Parathyroid adenoma (tissue), 2 donors: ENCODE results near the gene IFIT1.
A peak's percentile ranks its signal among the peaks of the same experiment; 100 is the strongest.

Experiments
- H2AFZ ChIP-seq: fragments of 300-600 bp; sonication (generic); one replicate; pipeline ENCODE4 v1.7.0; 2017; ENCODE audit warnings: antibody characterized with exemption, mild to moderate bottlenecking
- H3K27ac ChIP-seq: fragments of 300-600 bp; sonication (generic); one replicate; pipeline ENCODE4 v1.7.0; 2017
- H3K27me3 ChIP-seq: fragments of 300-600 bp; sonication (generic); one replicate; pipeline ENCODE4 v1.7.0; 2017; ENCODE audit warnings: low read length; ENCODE audit not compliant: control insufficient read depth, insufficient read depth
- H3K36me3 ChIP-seq: fragments of 300-600 bp; sonication (generic); one replicate; pipeline ENCODE4 v1.7.0; 2017; ENCODE audit warnings: low read length; ENCODE audit not compliant: control insufficient read depth, insufficient read depth
- H3K4me1 ChIP-seq: fragments of 300-600 bp; sonication (generic); one replicate; pipeline ENCODE4 v1.7.0; 2017; ENCODE audit warnings: control low read depth
- H3K4me2 ChIP-seq: fragments of 300-600 bp; sonication (generic); one replicate; pipeline ENCODE4 v1.7.0; 2017; ENCODE audit warnings: low read length
- H3K4me3 ChIP-seq: fragments of 300-600 bp; sonication (generic); one replicate; pipeline ENCODE4 v1.7.0; 2017; ENCODE audit warnings: low read depth, low read length
- H3K79me2 ChIP-seq: fragments of 300-600 bp; sonication (generic); one replicate; pipeline ENCODE4 v1.7.0; 2017; ENCODE audit warnings: control low read depth
- H3K9ac ChIP-seq: fragments of 300-600 bp; sonication (generic); one replicate; pipeline ENCODE4 v1.7.0; 2017; ENCODE audit warnings: mild to moderate bottlenecking
- H3K9me3 ChIP-seq: fragments of 300-600 bp; sonication (generic); one replicate; pipeline ENCODE4 v1.7.0; 2017; ENCODE audit warnings: low read length; ENCODE audit not compliant: control insufficient read depth
- TF ChIP-seq, protein P1 (sequence below): fragments of 300-600 bp; sonication (generic); IDR thresholded peaks from one replicate; pipeline ENCODE4 v1.7.0; 2017; ENCODE audit warnings: antibody characterized with exemption, mild to moderate bottlenecking
- donor health status: primary hyperparathyroidism.

IFIT1 gene

DNA sequence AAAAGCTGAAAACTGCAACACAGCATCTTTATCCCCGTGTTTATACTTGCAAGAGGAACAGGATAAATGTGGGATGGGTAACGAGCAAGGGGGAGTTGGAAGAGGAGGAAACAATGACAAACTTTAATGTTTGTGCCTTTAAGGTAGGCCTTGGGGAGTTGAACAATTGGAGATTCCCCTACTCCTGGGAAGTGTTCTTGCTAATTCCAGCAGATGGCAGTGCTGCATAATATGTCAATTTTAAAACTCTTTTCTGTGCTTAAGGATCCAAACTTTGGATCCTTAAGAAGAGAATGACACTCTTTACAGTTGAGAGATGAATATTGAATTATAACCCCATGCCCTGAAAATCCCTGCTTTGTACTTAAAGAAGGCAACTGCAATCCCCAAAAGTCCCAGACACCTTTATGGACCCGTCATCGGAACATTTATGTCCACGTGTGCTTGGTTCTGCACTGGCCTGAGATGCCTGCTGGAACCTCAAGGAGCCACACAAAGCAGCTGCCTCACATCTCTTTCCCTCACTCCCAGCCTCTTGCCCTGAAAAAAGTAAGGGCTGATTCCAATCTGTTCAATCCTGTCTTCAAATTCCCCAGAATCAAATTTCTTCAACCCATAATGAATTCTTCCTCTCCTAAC is 33.9 kb downstream of the IFIT1 start:
- TF ChIP-seq, protein P1, sequence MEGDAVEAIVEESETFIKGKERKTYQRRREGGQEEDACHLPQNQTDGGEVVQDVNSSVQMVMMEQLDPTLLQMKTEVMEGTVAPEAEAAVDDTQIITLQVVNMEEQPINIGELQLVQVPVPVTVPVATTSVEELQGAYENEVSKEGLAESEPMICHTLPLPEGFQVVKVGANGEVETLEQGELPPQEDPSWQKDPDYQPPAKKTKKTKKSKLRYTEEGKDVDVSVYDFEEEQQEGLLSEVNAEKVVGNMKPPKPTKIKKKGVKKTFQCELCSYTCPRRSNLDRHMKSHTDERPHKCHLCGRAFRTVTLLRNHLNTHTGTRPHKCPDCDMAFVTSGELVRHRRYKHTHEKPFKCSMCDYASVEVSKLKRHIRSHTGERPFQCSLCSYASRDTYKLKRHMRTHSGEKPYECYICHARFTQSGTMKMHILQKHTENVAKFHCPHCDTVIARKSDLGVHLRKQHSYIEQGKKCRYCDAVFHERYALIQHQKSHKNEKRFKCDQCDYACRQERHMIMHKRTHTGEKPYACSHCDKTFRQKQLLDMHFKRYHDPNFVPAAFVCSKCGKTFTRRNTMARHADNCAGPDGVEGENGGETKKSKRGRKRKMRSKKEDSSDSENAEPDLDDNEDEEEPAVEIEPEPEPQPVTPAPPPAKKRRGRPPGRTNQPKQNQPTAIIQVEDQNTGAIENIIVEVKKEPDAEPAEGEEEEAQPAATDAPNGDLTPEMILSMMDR, result peak; percentile 85
- Histone ChIP-seq H3K27ac (no peak overlapping the region), H3K9me3 (no peaks in the 10 kb centered on the region), H3K79me2 (no peaks in the 10 kb centered on the region), H3K4me3 (no peak overlapping the region), H3K36me3 (no peaks in the 10 kb centered on the region), H3K4me1 (peaks cover 6% of the 10 kb centered on the region), H2AFZ (no peak overlapping the region), H3K9ac (no peak overlapping the region), H3K4me2 (no peak overlapping the region), H3K27me3 (no peaks in the 10 kb centered on the region)

DNA sequence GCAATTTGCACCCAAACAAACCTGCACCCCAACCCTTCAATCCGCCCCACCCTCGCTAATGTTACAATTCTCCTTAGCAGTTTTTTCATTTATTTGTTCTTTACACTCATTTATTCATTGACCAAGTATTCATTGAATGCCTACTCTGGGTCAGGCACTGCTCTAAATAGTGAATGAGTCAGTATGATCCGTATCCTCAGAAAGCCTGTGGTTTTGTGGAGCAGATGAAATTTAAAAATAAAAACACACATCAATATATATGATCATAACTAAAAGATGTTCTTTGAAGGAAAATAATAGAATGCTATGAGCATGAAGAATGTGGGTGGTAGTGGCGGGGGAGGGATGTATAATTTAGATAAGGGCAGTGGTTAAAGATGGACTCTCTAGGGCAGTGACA is 35.2 kb downstream of the IFIT1 start:
- H3K27me3 ChIP-seq, result no peaks in the 10 kb centered on the region
- H3K79me2 ChIP-seq, result no peaks in the 10 kb centered on the region
- peaks cover 4% of the 10 kb centered on the region for H3K4me1 ChIP-seq
- no peak overlapping the region for H3K9ac ChIP-seq
- no peak overlapping the region for H3K27ac ChIP-seq
- H3K36me3 ChIP-seq, result no peaks in the 10 kb centered on the region
- H3K4me3 ChIP-seq, result no peak overlapping the region
- TF ChIP-seq, protein P1, result no peak
- H3K9me3 ChIP-seq, result no peaks in the 10 kb centered on the region
- H3K4me2 ChIP-seq, result no peak overlapping the region
- no peak overlapping the region for H2AFZ ChIP-seq

DNA sequence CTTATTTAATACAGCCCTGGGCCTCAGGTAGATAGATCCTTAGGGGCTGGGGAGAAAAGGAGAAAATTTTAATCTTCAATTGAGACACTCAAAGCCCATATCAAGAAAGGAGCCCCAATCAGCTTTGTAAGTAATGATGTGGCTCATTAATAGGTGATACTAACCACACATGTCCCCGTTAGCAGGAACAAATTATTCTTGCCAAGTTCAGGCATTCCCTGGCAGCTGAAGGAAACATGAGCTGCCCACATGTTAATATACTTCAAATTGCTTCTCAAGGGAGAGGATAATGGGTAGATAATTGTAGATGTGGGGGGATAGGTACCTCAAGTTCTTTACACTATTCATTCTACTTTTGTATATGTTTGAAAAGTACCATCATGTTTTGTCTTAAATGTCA is 36.5 kb downstream of the IFIT1 start:
- Histone ChIP-seq H3K27ac (no peak overlapping the region), H3K36me3 (no peaks in the 10 kb centered on the region), H3K4me3 (no peak overlapping the region), H2AFZ (no peak overlapping the region), H3K4me1 (peaks cover 4% of the 10 kb centered on the region), H3K27me3 (no peaks in the 10 kb centered on the region), H3K9ac (no peak overlapping the region), H3K9me3 (no peaks in the 10 kb centered on the region), H3K79me2 (no peaks in the 10 kb centered on the region), H3K4me2 (no peak overlapping the region)
- TF ChIP-seq, protein P1, result no peak

DNA sequence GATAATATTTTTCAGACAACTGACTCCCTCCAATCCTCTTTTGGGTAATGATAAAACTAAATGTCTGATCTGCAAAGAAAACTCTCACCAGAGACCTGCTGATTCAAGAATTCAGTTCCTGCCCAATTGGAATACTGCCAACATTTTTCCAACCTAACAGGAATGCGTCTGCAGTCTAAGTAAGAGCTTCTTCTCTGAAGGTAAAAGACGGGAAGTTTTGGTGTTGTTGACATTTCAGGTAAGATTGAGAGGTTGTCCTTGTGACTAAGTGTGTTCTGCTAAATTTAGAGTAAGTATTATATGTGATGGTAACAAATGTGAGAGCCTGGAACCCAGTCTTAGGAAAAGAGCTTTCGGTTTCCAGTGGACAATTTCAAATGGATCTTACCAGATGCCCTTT is 39.6 kb downstream of the IFIT1 start:
- no peak overlapping the region for H3K27ac ChIP-seq
- no peak overlapping the region for H2AFZ ChIP-seq
- no peaks in the 10 kb centered on the region for H3K79me2 ChIP-seq
- TF ChIP-seq, protein P1, result no peak
- H3K4me3 ChIP-seq, result peak overlapping the region; percentile 21
- H3K4me2 ChIP-seq, result peak overlapping the region; percentile 33
- no peak overlapping the region for H3K9ac ChIP-seq
- H3K4me1 ChIP-seq, result peaks cover 4% of the 10 kb centered on the region
- H3K36me3 ChIP-seq, result no peaks in the 10 kb centered on the region
- H3K9me3 ChIP-seq, result no peaks in the 10 kb centered on the region
- no peaks in the 10 kb centered on the region for H3K27me3 ChIP-seq

DNA sequence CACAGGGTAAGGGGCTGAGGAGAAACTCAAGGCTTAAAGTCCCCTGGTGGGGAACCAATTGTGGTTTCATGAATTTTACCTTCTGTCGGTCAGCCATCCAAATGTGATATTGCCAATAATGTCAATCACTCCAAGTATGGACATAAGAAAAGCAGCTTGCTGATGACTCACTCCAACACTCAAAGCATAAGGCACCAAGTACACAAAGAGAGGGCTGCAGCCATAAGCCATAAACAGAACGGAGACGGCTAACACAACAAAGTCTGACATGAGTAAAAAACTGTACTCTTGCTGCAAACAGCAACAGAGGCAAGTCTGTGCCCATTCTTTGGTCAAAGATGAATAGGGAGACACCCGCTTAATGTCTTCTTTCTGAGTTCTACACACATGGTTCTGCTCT is 46.1 kb downstream of the IFIT1 start:
- H3K9me3 ChIP-seq, result no peaks in the 10 kb centered on the region
- no peaks in the 10 kb centered on the region for H3K27me3 ChIP-seq
- no peak overlapping the region for H3K4me2 ChIP-seq
- no peak overlapping the region for H2AFZ ChIP-seq
- TF ChIP-seq, protein P1, result no peak
- no peak overlapping the region for H3K9ac ChIP-seq
- H3K36me3 ChIP-seq, result no peaks in the 10 kb centered on the region
- H3K4me1 ChIP-seq, result no peaks in the 10 kb centered on the region
- H3K27ac ChIP-seq, result no peak overlapping the region
- no peak overlapping the region for H3K4me3 ChIP-seq
- no peaks in the 10 kb centered on the region for H3K79me2 ChIP-seq
